Duodenal mucosa (tissue), 2 donors: ENCODE results near the gene SPACA9.
A peak's percentile ranks its signal among the peaks of the same experiment; 100 is the strongest.

ENCODE experiments used
- H3K27ac ChIP-seq: one replicate; pipeline ENCODE4 v1.7.0; 2013; ENCODE audit warnings: low read depth, low read length
- H3K27me3 ChIP-seq, 2 donors: one replicate each; pipeline ENCODE4 v1.7.0; 2013; ENCODE audit warnings: low read length in 2 of 2, control low read depth in 1 of 2; ENCODE audit not compliant: insufficient read depth in 2 of 2, control insufficient read depth in 1 of 2
- H3K36me3 ChIP-seq, 2 donors: one replicate each; pipeline ENCODE4 v1.7.0; 2013; ENCODE audit warnings: low read length in 2 of 2, control low read depth in 1 of 2; ENCODE audit not compliant: insufficient read depth in 2 of 2, control insufficient read depth in 1 of 2
- H3K4me1 ChIP-seq, 2 donors: one replicate each; pipeline ENCODE4 v1.7.0; 2013; ENCODE audit warnings: low read length in 2 of 2, control low read depth in 1 of 2; ENCODE audit not compliant: insufficient read depth in 2 of 2, control insufficient read depth in 1 of 2
- H3K4me3 ChIP-seq, 2 donors: one replicate each; pipeline ENCODE4 v1.7.0; 2013; ENCODE audit warnings: low read length in 2 of 2, low read depth in 1 of 2
- H3K9ac ChIP-seq, 2 donors: one replicate each; pipeline ENCODE4 v1.7.0; 2013; ENCODE audit warnings: low read length in 2 of 2, low read depth in 1 of 2
- H3K9me3 ChIP-seq, 2 donors: one replicate each; pipeline ENCODE4 v1.7.0; 2013; ENCODE audit warnings: low read length in 2 of 2, control low read depth in 1 of 2; ENCODE audit not compliant: control insufficient read depth in 1 of 2

Gene SPACA9

GRCh38 chr9:132846109-132846917 is 32.4 kb upstream of the SPACA9 start:
- Histone ChIP-seq H3K4me3 (no peak overlapping the region), H3K9me3 (no peaks in the 10 kb centered on the region), H3K4me1 (peaks cover 4 to 5% of the 10 kb centered on the region in 2 donors), H3K9ac (no peak overlapping the region), H3K27me3 (no peaks in the 10 kb centered on the region), H3K27ac (no peak overlapping the region), H3K36me3 (no peaks in the 10 kb centered on the region)

GRCh38 chr9:132846918-132847515 is 31.7 kb upstream of the SPACA9 start:
- no peak overlapping the region for H3K9ac ChIP-seq
- H3K27ac ChIP-seq = no peak overlapping the region
- no peaks in the 10 kb centered on the region for H3K9me3 ChIP-seq
- H3K4me1 ChIP-seq = peaks cover 4 to 5% of the 10 kb centered on the region in 2 donors
- no peak overlapping the region for H3K4me3 ChIP-seq
- no peaks in the 10 kb centered on the region for H3K27me3 ChIP-seq
- no peaks in the 10 kb centered on the region for H3K36me3 ChIP-seq

- Histone ChIP-seq H3K27me3 (no peaks in the 10 kb centered on the region), H3K4me3 (peak overlapping the region; percentile 24 to 49), H3K9ac (peak overlapping the region in 1 of 2 donors; percentile 39), H3K36me3 (no peaks in the 10 kb centered on the region), H3K27ac (no peak overlapping the region), H3K9me3 (no peaks in the 10 kb centered on the region), H3K4me1 (peaks cover 4 to 5% of the 10 kb centered on the region in 2 donors)
Observed at GRCh38 chr9:132849185-132849706, 29.5 kb upstream of the SPACA9 start.

- H3K36me3 ChIP-seq = no peaks in the 10 kb centered on the region
Observed at GRCh38 chr9:132853482-132853881, 25.2 kb upstream of the SPACA9 start.

GRCh38 chr9:132854832-132855231 is 23.9 kb upstream of the SPACA9 start:
- no peaks in the 10 kb centered on the region for H3K36me3 ChIP-seq
- no peaks in the 10 kb centered on the region for H3K27me3 ChIP-seq
- H3K9me3 ChIP-seq = no peaks in the 10 kb centered on the region
- H3K9ac ChIP-seq = no peak overlapping the region
- no peak overlapping the region for H3K27ac ChIP-seq
- no peaks in the 10 kb centered on the region for H3K4me1 ChIP-seq
- no peak overlapping the region for H3K4me3 ChIP-seq

More at GRCh38 chr9:132853482-132853881, 25.2 kb upstream of the SPACA9 start:
- H3K27ac ChIP-seq = no peak overlapping the region
- H3K4me3 ChIP-seq = no peak overlapping the region
- H3K9me3 ChIP-seq = no peaks in the 10 kb centered on the region
- peaks cover 4 to 5% of the 10 kb centered on the region in 2 donors for H3K4me1 ChIP-seq
- H3K9ac ChIP-seq = no peak overlapping the region
- H3K27me3 ChIP-seq = no peaks in the 10 kb centered on the region

- Histone ChIP-seq H3K9me3 (no peaks in the 10 kb centered on the region), H3K36me3 (no peaks in the 10 kb centered on the region), H3K4me3 (no peak overlapping the region), H3K9ac (no peak overlapping the region), H3K27me3 (no peaks in the 10 kb centered on the region), H3K4me1 (no peaks in the 10 kb centered on the region), H3K27ac (no peak overlapping the region)
Observed at GRCh38 chr9:132855904-132856303, 22.8 kb upstream of the SPACA9 start.

GRCh38 chr9:132857031-132857430 is 21.7 kb upstream of the SPACA9 start:
- H3K27me3 ChIP-seq = no peaks in the 10 kb centered on the region
- H3K9ac ChIP-seq = no peak overlapping the region
- H3K27ac ChIP-seq = no peak overlapping the region
- no peaks in the 10 kb centered on the region for H3K36me3 ChIP-seq
- H3K9me3 ChIP-seq = no peaks in the 10 kb centered on the region
- no peak overlapping the region for H3K4me3 ChIP-seq
- no peaks in the 10 kb centered on the region for H3K4me1 ChIP-seq

- H3K27me3 ChIP-seq = no peaks in the 10 kb centered on the region
- H3K4me1 ChIP-seq = no peaks in the 10 kb centered on the region
- no peaks in the 10 kb centered on the region for H3K36me3 ChIP-seq
- no peak overlapping the region for H3K27ac ChIP-seq
- no peaks in the 10 kb centered on the region for H3K9me3 ChIP-seq
- no peak overlapping the region for H3K9ac ChIP-seq
- no peak overlapping the region for H3K4me3 ChIP-seq
Observed at GRCh38 chr9:132857616-132858342, 20.9 kb upstream of the SPACA9 start.

- Histone ChIP-seq H3K36me3 (no peaks in the 10 kb centered on the region), H3K27me3 (no peaks in the 10 kb centered on the region), H3K4me3 (no peak overlapping the region), H3K9me3 (no peaks in the 10 kb centered on the region), H3K9ac (no peak overlapping the region), H3K4me1 (no peaks in the 10 kb centered on the region), H3K27ac (no peak overlapping the region)
Observed at GRCh38 chr9:132858751-132859150, 19.9 kb upstream of the SPACA9 start.

GRCh38 chr9:132861666-132862065 is 17.0 kb upstream of the SPACA9 start:
- no peak overlapping the region for H3K27ac ChIP-seq
- H3K9me3 ChIP-seq = no peaks in the 10 kb centered on the region
- H3K4me3 ChIP-seq = no peak overlapping the region
- H3K9ac ChIP-seq = no peak overlapping the region
- no peaks in the 10 kb centered on the region for H3K4me1 ChIP-seq
- no peaks in the 10 kb centered on the region for H3K36me3 ChIP-seq
- H3K27me3 ChIP-seq = no peaks in the 10 kb centered on the region
